WTC11 (cell line): ENCODE measurements around the gene DCTN5.

ENCODE experiments used
- CREB1 ChIP-seq: sonication (generic); formaldehyde crosslinking; IDR thresholded peaks from 2 replicates; pipeline ENCODE4 v1.8.0; 2023; ENCODE audit warnings: mild to moderate bottlenecking, missing genetic modification reagents
- CREM ChIP-seq: sonication (generic); formaldehyde crosslinking; IDR thresholded peaks from 2 replicates; pipeline ENCODE4 v1.8.1; 2022; ENCODE audit warnings: mild to moderate bottlenecking, missing genetic modification reagents, moderate library complexity
- JUN ChIP-seq: sonication (generic); formaldehyde crosslinking; IDR thresholded peaks from 2 replicates; pipeline ENCODE4 v1.8.0; 2023; ENCODE audit warnings: mild to moderate bottlenecking, missing genetic modification reagents
- NR2C2 ChIP-seq: sonication (generic); formaldehyde crosslinking; IDR thresholded peaks from 2 replicates; pipeline ENCODE4 v1.8.0; 2022; ENCODE audit warnings: mild to moderate bottlenecking, missing genetic modification reagents
- SP1 ChIP-seq: sonication (generic); formaldehyde crosslinking; conservative IDR thresholded peaks from 2 replicates; pipeline ENCODE4 v1.8.1; 2022; ENCODE audit warnings: missing genetic modification reagents
- ZNF121 ChIP-seq: sonication (generic); formaldehyde crosslinking; IDR thresholded peaks from 2 replicates; pipeline ENCODE4 v1.8.0; 2023; ENCODE audit warnings: missing genetic modification reagents
- TF ChIP-seq, protein P1 (sequence below): fragments of 200-600 bp; IDR thresholded peaks from 2 replicates; pipeline ENCODE4 v1.8.0; 2022; ENCODE audit warnings: antibody characterized with exemption
- TF ChIP-seq, protein P2 (sequence below): sonication (generic); formaldehyde crosslinking; IDR thresholded peaks from 2 replicates; pipeline ENCODE4 v1.8.0; 2022; ENCODE audit warnings: mild to moderate bottlenecking, missing genetic modification reagents
- TF ChIP-seq, protein P3 (sequence below): sonication (generic); formaldehyde crosslinking; IDR thresholded peaks from 2 replicates; pipeline ENCODE4 v1.8.1; 2023; ENCODE audit warnings: mild to moderate bottlenecking, missing genetic modification reagents, moderate library complexity
- TF ChIP-seq, protein P4 (sequence below): sonication (generic); formaldehyde crosslinking; IDR thresholded peaks from 2 replicates; pipeline ENCODE4 v1.8.1; 2022; ENCODE audit warnings: mild to moderate bottlenecking, moderate library complexity, missing genetic modification reagents
- TF ChIP-seq, protein P5 (sequence below): sonication (generic); formaldehyde crosslinking; conservative IDR thresholded peaks from 2 replicates; pipeline ENCODE4 v1.8.1; 2023; ENCODE audit warnings: mild to moderate bottlenecking, low read depth, missing genetic modification reagents, moderate library complexity
- TF ChIP-seq, protein P6 (sequence below): fragments of 250-450 bp; sonication (Bioruptor Pico); IDR thresholded peaks from 2 replicates; pipeline ENCODE4 v1.9.0; 2021; ENCODE audit warnings: moderate library complexity, mild to moderate bottlenecking, inconsistent platforms, borderline replicate concordance
- TF ChIP-seq, protein P7 (sequence below): fragments of 250-450 bp; sonication (Bioruptor Pico); IDR thresholded peaks from 2 replicates; pipeline ENCODE4 v2.1.2; 2022; ENCODE audit warnings: mild to moderate bottlenecking, moderate library complexity
- TF ChIP-seq, protein P8 (sequence below): sonication (generic); formaldehyde crosslinking; IDR thresholded peaks from 2 replicates; pipeline ENCODE4 v1.8.1; 2023; ENCODE audit warnings: mild to moderate bottlenecking, missing genetic modification reagents

DNA sequence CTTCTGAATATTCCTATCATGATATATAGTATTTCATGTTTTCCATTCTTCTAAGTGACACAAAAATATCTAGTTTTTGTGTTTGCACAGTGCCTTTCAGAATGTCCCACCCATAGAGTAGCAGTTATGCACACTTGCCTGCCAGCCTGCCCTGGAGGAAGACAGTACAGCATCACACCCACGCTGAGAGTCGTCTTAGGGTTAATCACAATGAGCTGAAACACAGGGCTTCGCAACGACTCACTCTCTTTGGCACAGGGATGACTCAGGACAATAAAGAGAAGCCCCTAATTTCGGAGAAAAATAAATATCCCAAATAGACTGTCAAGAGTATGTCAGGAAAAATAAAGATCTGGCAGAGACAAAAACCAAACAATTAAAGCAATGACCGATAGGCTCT is 33.5 kb upstream of the DCTN5 start:
- TF ChIP-seq, protein P1, sequence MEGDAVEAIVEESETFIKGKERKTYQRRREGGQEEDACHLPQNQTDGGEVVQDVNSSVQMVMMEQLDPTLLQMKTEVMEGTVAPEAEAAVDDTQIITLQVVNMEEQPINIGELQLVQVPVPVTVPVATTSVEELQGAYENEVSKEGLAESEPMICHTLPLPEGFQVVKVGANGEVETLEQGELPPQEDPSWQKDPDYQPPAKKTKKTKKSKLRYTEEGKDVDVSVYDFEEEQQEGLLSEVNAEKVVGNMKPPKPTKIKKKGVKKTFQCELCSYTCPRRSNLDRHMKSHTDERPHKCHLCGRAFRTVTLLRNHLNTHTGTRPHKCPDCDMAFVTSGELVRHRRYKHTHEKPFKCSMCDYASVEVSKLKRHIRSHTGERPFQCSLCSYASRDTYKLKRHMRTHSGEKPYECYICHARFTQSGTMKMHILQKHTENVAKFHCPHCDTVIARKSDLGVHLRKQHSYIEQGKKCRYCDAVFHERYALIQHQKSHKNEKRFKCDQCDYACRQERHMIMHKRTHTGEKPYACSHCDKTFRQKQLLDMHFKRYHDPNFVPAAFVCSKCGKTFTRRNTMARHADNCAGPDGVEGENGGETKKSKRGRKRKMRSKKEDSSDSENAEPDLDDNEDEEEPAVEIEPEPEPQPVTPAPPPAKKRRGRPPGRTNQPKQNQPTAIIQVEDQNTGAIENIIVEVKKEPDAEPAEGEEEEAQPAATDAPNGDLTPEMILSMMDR, result no peak
- TF ChIP-seq ZNF121, result no peak
- TF ChIP-seq SP1 (CRISPR knock-in tag), result no peak
- no peak for TF ChIP-seq CREM (CRISPR knock-in tag)
- TF ChIP-seq, protein P2, sequence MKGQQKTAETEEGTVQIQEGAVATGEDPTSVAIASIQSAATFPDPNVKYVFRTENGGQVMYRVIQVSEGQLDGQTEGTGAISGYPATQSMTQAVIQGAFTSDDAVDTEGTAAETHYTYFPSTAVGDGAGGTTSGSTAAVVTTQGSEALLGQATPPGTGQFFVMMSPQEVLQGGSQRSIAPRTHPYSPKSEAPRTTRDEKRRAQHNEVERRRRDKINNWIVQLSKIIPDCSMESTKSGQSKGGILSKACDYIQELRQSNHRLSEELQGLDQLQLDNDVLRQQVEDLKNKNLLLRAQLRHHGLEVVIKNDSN, result no peak
- TF ChIP-seq, protein P3, sequence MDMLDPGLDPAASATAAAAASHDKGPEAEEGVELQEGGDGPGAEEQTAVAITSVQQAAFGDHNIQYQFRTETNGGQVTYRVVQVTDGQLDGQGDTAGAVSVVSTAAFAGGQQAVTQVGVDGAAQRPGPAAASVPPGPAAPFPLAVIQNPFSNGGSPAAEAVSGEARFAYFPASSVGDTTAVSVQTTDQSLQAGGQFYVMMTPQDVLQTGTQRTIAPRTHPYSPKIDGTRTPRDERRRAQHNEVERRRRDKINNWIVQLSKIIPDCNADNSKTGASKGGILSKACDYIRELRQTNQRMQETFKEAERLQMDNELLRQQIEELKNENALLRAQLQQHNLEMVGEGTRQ (CRISPR knock-in tag), result no peak
- TF ChIP-seq, protein P4, sequence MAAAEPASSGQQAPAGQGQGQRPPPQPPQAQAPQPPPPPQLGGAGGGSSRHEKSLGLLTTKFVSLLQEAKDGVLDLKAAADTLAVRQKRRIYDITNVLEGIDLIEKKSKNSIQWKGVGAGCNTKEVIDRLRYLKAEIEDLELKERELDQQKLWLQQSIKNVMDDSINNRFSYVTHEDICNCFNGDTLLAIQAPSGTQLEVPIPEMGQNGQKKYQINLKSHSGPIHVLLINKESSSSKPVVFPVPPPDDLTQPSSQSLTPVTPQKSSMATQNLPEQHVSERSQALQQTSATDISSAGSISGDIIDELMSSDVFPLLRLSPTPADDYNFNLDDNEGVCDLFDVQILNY, result no peak
- TF ChIP-seq, protein P5, sequence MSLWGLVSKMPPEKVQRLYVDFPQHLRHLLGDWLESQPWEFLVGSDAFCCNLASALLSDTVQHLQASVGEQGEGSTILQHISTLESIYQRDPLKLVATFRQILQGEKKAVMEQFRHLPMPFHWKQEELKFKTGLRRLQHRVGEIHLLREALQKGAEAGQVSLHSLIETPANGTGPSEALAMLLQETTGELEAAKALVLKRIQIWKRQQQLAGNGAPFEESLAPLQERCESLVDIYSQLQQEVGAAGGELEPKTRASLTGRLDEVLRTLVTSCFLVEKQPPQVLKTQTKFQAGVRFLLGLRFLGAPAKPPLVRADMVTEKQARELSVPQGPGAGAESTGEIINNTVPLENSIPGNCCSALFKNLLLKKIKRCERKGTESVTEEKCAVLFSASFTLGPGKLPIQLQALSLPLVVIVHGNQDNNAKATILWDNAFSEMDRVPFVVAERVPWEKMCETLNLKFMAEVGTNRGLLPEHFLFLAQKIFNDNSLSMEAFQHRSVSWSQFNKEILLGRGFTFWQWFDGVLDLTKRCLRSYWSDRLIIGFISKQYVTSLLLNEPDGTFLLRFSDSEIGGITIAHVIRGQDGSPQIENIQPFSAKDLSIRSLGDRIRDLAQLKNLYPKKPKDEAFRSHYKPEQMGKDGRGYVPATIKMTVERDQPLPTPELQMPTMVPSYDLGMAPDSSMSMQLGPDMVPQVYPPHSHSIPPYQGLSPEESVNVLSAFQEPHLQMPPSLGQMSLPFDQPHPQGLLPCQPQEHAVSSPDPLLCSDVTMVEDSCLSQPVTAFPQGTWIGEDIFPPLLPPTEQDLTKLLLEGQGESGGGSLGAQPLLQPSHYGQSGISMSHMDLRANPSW (CRISPR knock-in tag), result no peak
- TF ChIP-seq, protein P6, sequence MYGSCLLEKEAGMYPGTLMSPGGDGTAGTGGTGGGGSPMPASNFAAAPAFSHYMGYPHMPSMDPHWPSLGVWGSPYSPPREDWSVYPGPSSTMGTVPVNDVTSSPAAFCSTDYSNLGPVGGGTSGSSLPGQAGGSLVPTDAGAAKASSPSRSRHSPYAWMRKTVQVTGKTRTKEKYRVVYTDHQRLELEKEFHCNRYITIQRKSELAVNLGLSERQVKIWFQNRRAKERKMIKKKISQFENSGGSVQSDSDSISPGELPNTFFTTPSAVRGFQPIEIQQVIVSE, result no peak
- TF ChIP-seq NR2C2 (CRISPR knock-in tag), result no peak
- TF ChIP-seq, protein P7, sequence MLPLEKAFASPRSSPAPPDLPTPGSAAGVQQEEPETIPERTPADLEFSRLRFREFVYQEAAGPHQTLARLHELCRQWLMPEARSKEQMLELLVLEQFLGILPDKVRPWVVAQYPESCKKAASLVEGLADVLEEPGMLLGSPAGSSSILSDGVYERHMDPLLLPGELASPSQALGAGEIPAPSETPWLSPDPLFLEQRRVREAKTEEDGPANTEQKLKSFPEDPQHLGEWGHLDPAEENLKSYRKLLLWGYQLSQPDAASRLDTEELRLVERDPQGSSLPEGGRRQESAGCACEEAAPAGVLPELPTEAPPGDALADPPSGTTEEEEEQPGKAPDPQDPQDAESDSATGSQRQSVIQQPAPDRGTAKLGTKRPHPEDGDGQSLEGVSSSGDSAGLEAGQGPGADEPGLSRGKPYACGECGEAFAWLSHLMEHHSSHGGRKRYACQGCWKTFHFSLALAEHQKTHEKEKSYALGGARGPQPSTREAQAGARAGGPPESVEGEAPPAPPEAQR (CRISPR knock-in tag), result no peak
- TF ChIP-seq, protein P8, sequence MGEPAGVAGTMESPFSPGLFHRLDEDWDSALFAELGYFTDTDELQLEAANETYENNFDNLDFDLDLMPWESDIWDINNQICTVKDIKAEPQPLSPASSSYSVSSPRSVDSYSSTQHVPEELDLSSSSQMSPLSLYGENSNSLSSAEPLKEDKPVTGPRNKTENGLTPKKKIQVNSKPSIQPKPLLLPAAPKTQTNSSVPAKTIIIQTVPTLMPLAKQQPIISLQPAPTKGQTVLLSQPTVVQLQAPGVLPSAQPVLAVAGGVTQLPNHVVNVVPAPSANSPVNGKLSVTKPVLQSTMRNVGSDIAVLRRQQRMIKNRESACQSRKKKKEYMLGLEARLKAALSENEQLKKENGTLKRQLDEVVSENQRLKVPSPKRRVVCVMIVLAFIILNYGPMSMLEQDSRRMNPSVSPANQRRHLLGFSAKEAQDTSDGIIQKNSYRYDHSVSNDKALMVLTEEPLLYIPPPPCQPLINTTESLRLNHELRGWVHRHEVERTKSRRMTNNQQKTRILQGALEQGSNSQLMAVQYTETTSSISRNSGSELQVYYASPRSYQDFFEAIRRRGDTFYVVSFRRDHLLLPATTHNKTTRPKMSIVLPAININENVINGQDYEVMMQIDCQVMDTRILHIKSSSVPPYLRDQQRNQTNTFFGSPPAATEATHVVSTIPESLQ (CRISPR knock-in tag), result no peak
- no peak for TF ChIP-seq JUN (CRISPR knock-in tag)
- TF ChIP-seq CREB1 (CRISPR knock-in tag), result no peak
